Ascending aorta (tissue), 2 donors: ENCODE data around the gene COPS4. TPM values are rescaled to one million over a fixed set of nuclear protein-coding genes. Genes with fewer than 3 reads are reported as not detected.
A peak's percentile ranks its signal among the peaks of the same experiment; 100 is the strongest.
"Not testable (repeated sequence)": the region's sequence is repeated elsewhere in the genome, so short reads cannot be mapped to it uniquely, and the experiment has no call there.

Source experiments
- DNase-seq, 2 donors: peaks; one replicate each; pipeline ENCODE4 v3.0.0-alpha.2; 2019; ENCODE audit warnings: low spot score in 2 of 2
- H3K27ac ChIP-seq, 2 donors: fragments of 200-600 bp; sonication (generic); one replicate each; pipeline ENCODE4 v1.5.1; 2016 to 2017; ENCODE audit warnings: mild to moderate bottlenecking in 1 of 2
- H3K27me3 ChIP-seq: fragments of 200-600 bp; sonication (generic); one replicate; pipeline ENCODE4 v1.5.1; 2017
- H3K36me3 ChIP-seq, 2 donors: fragments of 200-600 bp; sonication (generic); one replicate each; pipeline ENCODE4 v1.5.1; 2016
- H3K4me1 ChIP-seq, 2 donors: fragments of 200-600 bp; sonication (generic); one replicate each; pipeline ENCODE4 v1.5.1; 2016 to 2017; ENCODE audit warnings: mild to moderate bottlenecking in 1 of 2
- H3K4me3 ChIP-seq, 2 donors: fragments of 200-600 bp; sonication (generic); one replicate each; pipeline ENCODE4 v1.5.1; 2016 to 2017; ENCODE audit warnings: mild to moderate bottlenecking in 1 of 2
- H3K9me3 ChIP-seq, 2 donors: fragments of 200-600 bp; sonication (generic); one replicate each; pipeline ENCODE4 v1.5.1; 2016
- CTCF ChIP-seq, 3 experiments: fragments of 200-600 bp in 2 of 3; fragments of 450-650 bp in 1 of 3; sonication (generic) in 2 of 3; IDR thresholded peaks; one replicate each; pipeline ENCODE4 v1.5.1; 2016 to 2019; ENCODE audit warnings: antibody characterized with exemption in 3 of 3, mild to moderate bottlenecking in 1 of 3, moderate library complexity in 1 of 3
- intact Hi-C: fragments of 100-400 bp; cut with DNase I; formaldehyde crosslinking; loops from one replicate; pipeline ENCODE4 v1.15.1; 2023
- total RNA-seq: library from RNA; depleted of rRNA; stranded (reverse); fragments of >200 nt; gene quantifications from one replicate; pipeline ENCODE4 v1.1.0, GENCODE V29; 2016

The COPS4 gene
- total RNA-seq, 1 donor from 2014 or later = 83.5 TPM

GRCh38 chr4:82998898-82999297 lies 36.1 kb upstream of the COPS4 start:
- H3K27me3 ChIP-seq = no peaks in the 10 kb centered on the region
- H3K4me1 ChIP-seq = no peaks in the 10 kb centered on the region
- H3K27ac ChIP-seq = no peak overlapping the region
- H3K9me3 ChIP-seq = no peaks in the 10 kb centered on the region
- no peak overlapping the region for H3K4me3 ChIP-seq
- TF ChIP-seq CTCF (IDR thresholded peaks at IDR 0.05) = no peak
- DNase-seq = no peak
- intact Hi-C loops = no loop called here
- no peaks in the 10 kb centered on the region for H3K36me3 ChIP-seq

DNA sequence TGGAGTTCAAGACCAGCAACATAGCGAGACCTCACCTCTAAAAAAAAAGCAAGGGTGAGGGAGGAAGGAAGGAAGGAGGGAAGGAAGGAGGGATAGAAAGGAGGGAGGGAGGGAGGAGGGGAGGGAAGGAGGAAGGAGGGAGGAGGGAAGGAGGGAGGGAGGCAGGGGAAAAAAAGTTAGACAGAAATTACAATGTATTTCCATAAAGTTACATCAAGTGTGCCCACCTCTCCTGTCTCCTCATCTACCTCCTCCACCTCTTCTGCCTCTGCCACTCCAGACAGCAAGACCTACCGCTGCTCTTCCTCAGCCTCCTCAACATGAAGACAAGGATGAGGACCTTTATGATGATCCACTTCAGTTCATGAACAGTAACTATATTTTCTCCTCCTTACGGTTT lies 32.7 kb upstream of the COPS4 start:
- intact Hi-C loops = no loop called here
- Histone ChIP-seq H3K4me1 (no peaks in the 10 kb centered on the region), H3K27ac (no peak overlapping the region), H3K4me3 (no peak overlapping the region), H3K27me3 (no peaks in the 10 kb centered on the region), H3K9me3 (no peaks in the 10 kb centered on the region), H3K36me3 (no peaks in the 10 kb centered on the region)
- DNase-seq = no peak
- no peak for TF ChIP-seq CTCF (IDR thresholded peaks at IDR 0.05)

DNA sequence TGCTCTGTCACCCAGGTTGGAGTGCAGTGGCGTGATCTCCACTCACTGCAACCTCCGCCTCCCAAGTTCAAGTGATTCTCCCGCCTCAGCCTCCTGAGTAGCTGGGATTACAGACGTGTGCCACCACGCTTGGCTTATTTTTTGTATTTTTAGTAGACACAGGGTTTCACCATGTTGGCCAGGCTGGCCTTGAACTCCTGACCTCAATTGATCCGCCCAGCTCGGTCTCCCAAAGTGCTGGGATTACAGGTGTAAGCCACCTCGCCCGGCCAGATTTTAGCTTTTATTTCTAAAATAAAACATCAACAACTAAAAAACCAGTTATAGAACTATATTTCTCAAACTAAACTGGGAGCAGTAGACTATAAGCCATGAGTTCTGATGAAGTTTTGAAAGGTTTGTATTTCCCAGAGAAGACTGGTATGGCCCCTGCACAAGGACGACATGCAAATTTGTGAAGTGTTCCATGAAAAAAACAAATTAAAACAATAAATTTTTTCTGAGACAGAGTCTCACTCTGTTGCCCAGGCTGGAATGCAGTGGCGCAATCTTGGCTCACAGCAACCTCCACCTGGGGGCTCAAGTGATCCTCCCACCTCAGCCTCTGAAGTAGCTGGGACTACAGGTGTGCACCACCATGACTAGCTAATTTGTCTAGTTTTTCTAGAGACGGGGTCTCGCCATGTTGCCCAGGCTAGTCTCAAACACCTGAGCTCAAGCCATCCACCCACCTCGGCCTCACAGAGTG lies 31.8 kb upstream of the COPS4 start:
- H3K36me3 ChIP-seq, intact Hi-C loops, H3K27me3 ChIP-seq, H3K4me1 ChIP-seq, H3K9me3 ChIP-seq, H3K27ac ChIP-seq, H3K4me3 ChIP-seq, DNase-seq: not testable (repeated sequence)

DNA sequence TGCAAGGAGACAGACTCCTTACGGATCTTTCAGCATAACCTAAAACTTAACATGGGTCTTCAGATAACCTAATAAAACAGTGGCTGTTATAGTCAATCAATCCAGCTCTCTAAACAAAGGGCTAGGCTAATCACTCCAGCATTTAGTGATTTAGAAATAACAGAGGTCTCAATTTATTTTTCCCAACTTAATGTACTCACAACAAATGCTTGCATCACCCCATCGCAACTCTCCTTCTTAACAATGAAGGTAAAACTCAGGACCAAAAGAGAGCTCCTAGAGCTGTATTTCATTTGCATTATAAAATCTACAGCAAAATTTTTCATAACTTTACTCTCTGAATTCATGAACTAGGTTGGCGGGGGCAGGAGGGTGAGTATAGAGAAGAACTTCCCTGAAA lies 25.5 kb upstream of the COPS4 start:
- peak overlapping the region; percentile 65 to 88 for H3K4me3 ChIP-seq
- H3K27ac ChIP-seq = peak overlapping the region in 1 of 2 donors; percentile 91
- peaks cover 0 to 19% of the 10 kb centered on the region in 2 donors for H3K4me1 ChIP-seq
- no peak for TF ChIP-seq CTCF (IDR thresholded peaks at IDR 0.05)
- no peaks in the 10 kb centered on the region for H3K27me3 ChIP-seq
- intact Hi-C loops = no loop called here
- no peak for DNase-seq
- no peaks in the 10 kb centered on the region for H3K36me3 ChIP-seq
- H3K9me3 ChIP-seq = no peaks in the 10 kb centered on the region

DNA sequence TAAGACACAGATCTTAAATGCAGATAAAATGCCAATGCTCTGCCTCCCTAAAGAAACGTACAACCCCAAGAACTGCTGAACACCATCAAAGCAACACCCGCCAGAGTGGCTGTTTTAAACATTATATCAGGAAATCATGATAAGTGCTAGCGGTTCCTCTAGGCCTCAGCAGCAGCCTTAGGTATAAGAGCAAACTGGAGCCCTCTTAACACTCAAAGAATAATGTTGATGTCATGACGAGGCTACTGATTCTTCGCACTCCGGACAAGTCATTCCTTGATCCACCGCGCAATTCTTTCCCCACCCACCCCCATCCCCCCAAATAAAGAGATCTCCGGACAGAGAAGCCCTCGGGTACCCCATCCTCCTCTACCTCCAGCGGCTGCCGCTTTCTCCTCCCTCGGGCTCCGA lies 24.9 kb upstream of the COPS4 start:
- intact Hi-C loops = loop anchor here (5.0 to 10.0 kb wide), 2 partner anchors 445 to 1538 kb away; partner anchors contain the start of genes HELQ, MRPS18C and RASGEF1B
- no peak for DNase-seq
- Histone ChIP-seq H3K36me3 (no peaks in the 10 kb centered on the region), H3K27me3 (no peaks in the 10 kb centered on the region), H3K4me1 (peaks cover 0 to 19% of the 10 kb centered on the region in 2 donors), H3K27ac (peak overlapping the region; percentile 85 to 91), H3K9me3 (no peaks in the 10 kb centered on the region), H3K4me3 (peak overlapping the region; percentile 65 to 88)
- no peak for TF ChIP-seq CTCF (IDR thresholded peaks at IDR 0.05)

- H3K4me3 ChIP-seq = peak within 1 kb of the TSS; percentile 65 to 88
- intact Hi-C loops = loop anchor here (5.0 to 10.0 kb wide), 2 partner anchors 444 to 1538 kb away; partner anchors contain the start of genes HELQ, MRPS18C and RASGEF1B
- peak within 1 kb of the TSS; percentile 89 to 91 for H3K27ac ChIP-seq
- DNase-seq = peak; percentile 50 to 91
- no peak for TF ChIP-seq CTCF (IDR thresholded peaks at IDR 0.05)
- H3K36me3 ChIP-seq = no peaks in the 10 kb centered on the region
- H3K9me3 ChIP-seq = no peaks in the 10 kb centered on the region
- H3K27me3 ChIP-seq = no peaks in the 10 kb centered on the region
- H3K4me1 ChIP-seq = peaks cover 0 to 19% of the 10 kb centered on the region in 2 donors
These were observed 24.3 kb upstream of the COPS4 start, which contains the start of gene LIN54 for GRCh38 chr4:83010522-83011318. TSS of gene LIN54 (minus strand) at chr4:83010823. CDS start at chr4:82984844, 25,979 bp downstream.
